Transverse colon (tissue), 3 donors: ENCODE data around the gene NOC2L.

Experiments used
- CTCF ChIP-seq, 5 experiments: fragments of 200-600 bp in 3 of 5; fragments of 450-650 bp in 2 of 5; sonication (generic) in 3 of 5; IDR thresholded peaks; 1 replicate in 2 of 5; 2 replicates in 3 of 5; pipeline ENCODE4 v1.5.1; 2016 to 2017; ENCODE audit warnings: antibody characterized with exemption in 5 of 5, inconsistent platforms in 3 of 5, mild to moderate bottlenecking in 2 of 5, moderate library complexity in 1 of 5
- EP300 ChIP-seq: sonication (generic); formaldehyde crosslinking; IDR thresholded peaks from one replicate; pipeline ENCODE4 v1.6.1; 2017; ENCODE audit warnings: antibody characterized with exemption, low read depth

GRCh38 chr1:952603-953002 lies 6.5 kb downstream of the NOC2L start:
- TF ChIP-seq CTCF (IDR thresholded peaks at IDR 0.05) (no peak), EP300 (no peak)
